GM21528 (cell line): Measurements from ENCODE around the gene SUGP1.

ENCODE experiments used
- ATAC-seq: cut with Tn5 transposase; IDR thresholded peaks from one replicate; pipeline ENCODE4 v1.9.1; 2021; ENCODE audit warnings: mild to moderate bottlenecking, moderate library complexity; ENCODE audit not compliant: unreplicated experiment, low FRiP score

Gene SUGP1

DNA sequence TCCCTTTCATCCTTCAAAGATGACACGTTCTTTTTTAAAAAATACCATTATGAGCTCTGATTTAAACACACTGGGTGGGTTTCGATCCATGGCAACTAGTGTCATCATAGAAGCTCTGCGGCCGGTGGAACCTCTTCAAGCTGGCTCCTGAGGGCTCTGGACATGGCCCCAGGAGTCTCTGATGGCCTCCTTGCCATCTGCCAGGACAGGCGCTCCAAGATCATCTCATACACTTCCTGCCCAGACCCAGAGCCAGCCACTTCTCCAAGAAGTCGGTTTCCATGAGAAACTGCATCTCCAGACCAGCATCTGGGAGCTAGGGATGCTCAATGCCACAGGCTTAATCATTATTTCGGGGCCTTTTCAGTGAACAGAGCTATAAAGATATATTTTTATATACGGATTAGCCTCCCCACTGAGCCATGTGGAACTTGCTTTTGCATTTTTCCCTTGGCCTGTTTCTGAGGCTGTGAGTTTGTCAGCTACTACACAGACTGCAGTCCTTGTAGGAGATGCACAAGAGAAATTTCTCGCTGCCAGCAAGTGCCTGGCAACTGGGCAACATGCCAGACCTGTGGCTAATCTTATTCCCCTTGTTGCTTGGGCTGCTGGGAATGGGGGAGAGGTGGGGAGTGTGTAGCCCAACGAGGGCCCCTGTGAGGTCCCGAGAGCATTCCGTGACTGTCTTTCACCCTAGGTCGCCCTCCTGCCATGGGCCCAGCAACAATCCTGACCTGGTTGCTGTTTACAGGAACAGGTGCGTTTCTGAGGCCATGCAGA is 15.9 kb downstream of the SUGP1 start:
- no peak for ATAC-seq

DNA sequence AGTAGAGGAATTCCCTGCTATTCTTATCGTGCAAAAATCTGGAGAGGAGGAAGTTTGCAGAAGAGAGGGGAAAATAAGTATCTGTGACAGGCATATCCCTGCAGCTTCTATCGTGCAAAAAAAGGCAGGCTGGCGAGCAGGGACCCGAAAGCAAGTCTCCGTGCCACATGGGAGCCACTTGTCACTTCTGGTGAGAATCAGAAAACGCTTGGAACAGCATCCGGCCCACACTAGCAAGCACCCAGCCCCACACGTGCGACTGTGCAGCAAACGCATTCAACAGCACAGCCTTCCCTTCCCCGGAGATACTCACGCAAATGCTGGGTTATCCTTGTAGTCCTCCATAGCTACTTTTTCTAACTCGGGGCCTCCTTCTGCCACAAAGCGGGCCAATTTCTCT is 16.9 kb downstream of the SUGP1 start:
- no peak for ATAC-seq

DNA sequence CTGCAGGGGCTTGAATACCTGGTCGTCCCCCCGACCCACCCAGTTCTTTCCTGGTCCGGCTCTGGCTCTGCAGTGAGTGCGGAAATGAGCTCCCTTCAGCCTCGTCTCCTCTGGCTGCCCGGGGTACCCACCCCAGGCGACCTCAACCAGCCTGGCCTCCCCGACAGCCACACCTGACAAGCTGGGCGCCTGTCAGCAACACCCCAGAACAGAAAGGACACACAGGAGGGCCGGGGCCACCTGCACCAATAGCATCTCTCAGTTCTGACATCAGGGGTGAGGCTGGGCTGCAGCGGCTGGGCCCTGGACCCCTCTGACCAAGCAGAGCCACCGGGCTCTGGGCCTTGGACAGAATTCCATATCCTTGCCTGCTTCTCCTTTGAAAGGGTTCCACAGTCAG is 19.7 kb downstream of the SUGP1 start:
- no peak for ATAC-seq

DNA sequence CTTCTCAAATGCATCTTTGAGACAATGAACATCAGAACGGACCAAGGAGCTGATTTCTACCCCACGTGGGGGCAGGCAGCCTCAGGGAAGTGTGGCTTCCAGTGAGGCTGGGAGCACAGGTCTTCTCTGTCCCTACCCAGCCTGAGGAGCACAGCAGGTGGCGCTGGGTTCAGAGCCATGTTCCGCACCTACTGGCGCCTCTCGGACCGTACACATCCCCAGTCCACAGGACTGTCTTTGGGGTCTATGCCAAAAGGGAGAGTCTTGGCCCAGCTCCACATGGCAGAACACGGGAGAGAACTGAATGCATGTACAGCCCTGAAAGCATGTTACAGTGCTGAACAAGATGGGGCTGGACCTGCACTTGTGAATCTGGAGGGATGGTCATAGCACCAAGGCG is 22.6 kb downstream of the SUGP1 start:
- no peak for ATAC-seq

DNA sequence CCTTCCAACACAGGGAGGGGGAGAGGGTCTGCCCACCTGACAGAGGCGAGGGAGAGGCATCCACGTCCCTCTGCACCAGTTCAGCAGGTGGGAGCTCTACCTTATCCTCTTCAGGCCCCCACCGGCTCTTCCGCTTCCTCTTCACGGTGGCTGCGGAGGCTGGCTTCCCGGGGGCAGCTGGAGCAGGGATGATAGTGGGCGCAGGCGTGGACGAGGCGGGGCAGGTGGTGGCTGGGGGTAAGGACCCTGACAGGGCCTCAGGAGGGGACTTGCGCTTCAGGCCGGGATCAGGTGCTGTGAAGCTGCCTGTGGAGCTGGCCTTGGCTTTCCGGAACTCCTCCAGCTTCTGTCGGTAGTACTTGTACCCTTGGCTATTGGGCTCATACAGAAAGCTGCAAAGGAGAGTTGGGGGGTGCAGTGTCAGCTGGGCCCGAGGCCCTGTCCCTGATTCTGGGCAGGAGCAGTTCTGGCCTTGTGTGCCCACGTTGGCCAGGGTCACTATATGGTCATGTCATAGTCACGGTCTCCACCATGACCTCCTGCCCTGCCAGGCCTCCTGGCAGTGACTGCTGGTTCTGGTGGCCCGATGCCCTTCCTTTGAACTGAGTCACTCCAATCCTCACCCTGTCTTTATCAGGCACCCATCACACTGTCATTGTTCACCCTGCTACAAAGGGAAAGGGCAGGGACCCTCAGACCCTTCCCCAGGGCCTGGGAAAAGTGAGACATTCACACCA is 23.2 kb downstream of the SUGP1 start:
- no peak for ATAC-seq

DNA sequence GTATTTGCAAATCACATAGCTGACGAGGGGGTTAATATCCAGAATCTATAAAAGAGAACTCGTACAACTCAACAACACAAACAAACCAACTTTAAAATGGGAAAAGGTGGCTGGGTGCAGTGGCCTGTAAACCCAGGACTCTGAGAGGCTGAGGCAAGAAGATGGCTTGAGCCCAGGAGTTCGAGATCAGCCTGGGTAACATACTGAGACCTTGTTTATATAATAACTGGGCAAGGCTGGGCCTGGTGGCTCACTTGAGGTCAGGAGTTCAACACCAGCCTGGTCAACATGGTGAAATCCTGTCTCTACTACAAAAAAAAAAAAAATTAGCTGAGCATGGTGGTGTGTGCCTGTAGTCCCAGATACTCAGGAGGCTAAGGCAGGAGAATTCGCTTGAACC is 25.4 kb downstream of the SUGP1 start:
- ATAC-seq: no peak

DNA sequence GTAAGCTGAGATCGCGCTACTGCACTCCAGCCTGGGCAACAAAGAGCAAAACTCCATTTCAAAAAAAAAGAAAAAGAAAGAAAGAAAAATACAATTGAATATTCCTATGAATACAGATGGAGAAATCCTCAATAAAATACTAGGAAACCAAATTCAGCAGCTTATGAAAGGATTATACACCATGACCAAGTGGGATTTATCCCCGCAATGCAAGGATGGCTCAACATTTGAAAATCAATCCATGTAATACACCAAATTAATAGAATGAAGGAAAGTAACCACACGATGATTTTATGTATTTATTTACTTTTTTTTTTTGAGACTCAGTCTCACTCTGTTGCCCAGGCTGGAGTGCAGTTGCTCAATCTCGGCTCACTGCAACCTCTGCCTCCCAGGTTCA is 27.7 kb downstream of the SUGP1 start:
- ATAC-seq: no peak

DNA sequence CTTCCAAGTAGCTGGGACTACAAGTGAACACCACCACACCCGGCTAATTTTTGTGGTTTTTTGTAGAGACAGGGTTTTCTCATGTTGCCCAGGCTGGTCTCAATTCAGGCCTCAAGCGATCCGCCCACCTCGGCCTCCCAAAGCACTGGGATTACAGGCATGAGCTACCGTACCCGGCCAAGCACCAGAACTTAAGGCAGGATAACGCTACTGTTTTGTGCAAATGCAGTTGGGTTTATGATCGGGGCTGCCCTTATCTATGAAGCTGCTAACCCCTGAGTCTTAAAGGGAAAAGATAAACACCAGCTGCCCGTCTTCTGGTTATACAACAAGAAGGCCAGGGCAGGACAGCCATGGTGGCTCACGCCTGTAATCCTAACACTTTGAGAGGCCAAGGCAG is 34.6 kb downstream of the SUGP1 start:
- no peak for ATAC-seq

DNA sequence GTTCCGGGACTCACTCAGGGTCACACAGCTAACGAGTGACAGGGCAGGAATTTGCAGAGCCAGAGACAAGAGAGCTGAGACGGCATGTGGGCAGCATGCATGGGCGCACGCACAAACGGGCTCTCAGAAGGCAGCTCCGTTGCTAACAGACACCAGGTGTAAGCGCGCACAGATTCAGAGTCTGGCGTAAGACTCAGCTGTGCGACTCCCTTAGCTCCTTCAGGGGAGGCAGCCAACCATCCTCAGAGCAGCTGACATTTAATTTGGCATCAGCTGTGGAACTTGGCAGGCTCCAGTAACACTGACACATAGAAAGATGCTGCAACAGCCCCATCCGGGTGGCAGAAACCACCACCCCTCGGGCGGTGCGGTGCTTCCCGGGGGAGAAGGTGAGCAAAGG is 39.7 kb downstream of the SUGP1 start:
- ATAC-seq: no peak

DNA sequence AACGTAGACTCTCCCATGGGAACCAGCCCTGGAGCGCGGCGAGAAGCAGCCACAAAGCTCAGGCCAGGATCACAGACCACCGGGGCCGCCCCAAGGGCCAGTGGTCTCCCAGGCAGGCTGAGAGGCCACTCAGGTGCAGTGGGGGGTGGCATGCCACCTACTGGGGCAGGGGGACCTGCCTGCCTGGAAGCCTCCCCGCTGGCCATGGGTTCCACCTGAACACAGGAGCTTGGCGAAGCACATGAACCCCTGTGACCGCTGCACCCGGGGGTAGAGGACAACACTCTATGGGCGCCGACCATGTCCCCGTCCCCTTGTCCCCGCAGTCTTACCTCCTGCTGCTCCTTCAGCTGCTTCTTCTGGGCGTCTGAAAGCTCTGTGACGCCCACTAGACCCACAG is 40.5 kb downstream of the SUGP1 start:
- no peak for ATAC-seq

DNA sequence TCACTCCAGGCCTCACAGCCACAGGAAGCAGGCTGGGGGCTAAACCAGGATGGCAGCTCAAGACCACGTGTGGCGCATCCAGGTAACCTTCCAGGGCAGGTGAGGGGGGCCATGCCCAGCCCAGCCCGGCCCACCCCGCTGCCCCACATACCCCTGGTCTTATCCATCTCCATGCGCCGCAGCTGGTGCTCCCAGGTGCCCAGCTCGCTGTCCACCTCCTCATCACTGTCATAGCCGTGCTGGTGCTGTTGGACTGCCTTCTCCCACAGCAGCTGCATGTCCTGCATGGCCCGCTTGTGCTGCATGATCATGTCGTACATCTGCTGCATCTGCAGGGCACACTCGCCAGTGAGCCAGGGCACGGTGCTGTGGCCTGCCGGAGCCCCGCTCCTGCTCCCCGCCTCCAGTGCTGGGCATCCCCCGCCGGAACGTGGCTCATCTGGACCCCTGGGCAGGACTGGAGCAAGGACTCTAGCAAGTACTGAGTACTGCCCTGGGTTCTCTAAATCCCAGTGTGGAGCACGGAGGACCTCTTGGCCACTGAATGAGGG is 41.2 kb downstream of the SUGP1 start:
- no peak for ATAC-seq

DNA sequence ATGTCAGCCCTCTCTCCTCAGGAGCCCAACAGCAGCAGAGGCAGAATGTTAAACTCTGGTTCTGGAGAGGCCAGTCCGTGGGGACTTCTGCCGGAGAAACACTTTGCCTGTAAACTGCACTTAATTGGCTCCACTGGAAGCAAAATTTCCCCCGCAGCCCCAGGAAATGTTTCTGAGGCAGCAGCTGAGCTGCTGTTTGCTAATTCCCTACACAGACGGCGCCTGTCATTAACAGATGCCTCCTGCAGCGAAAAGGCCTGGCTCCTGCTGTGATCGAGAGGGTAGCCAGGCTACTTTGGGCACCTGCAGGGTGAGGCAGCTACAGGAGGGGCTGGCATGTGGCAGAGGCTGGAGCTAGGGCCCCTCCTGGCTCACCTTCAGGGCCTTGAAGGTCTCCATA is 42.0 kb downstream of the SUGP1 start:
- ATAC-seq: no peak

DNA sequence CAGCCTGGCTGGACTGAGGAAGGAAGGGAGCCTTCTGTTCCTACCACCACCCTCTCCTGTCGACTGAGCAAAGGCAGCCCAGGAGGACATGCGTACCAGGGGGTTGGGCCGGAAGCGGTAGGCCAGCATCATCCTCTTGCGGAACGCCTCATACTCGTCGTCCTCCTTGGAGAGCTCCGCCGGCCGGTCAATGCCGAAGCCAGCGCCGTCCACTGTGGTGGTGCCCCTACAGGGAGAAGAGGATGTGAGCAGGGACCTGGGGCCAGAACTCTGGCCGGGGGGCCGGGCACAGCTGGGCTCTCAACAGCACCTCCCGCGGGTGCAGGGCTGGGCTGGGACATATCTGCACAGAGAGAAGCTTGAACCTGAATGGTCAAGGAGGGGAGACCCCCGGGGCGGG is 43.5 kb downstream of the SUGP1 start:
- no peak for ATAC-seq

DNA sequence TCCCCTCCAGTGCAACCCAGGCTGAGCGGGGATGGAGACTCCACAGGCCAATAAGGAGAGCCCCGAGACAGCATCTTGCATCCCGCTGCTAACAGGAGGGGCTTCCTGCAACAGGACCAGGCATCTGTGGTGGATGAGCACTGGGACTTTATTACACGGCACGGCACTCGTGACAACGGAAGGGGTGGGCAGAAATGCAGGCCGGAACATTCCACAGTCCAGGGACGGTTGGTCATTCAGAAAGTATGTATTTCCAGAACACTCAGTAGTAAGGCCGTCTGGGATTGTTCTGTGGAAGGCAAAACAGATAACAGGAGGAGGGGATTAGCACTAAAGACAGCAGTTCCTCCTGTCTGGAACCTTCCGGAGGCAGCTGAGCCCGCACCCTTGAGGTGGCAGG is 43.9 kb downstream of the SUGP1 start:
- no peak for ATAC-seq

DNA sequence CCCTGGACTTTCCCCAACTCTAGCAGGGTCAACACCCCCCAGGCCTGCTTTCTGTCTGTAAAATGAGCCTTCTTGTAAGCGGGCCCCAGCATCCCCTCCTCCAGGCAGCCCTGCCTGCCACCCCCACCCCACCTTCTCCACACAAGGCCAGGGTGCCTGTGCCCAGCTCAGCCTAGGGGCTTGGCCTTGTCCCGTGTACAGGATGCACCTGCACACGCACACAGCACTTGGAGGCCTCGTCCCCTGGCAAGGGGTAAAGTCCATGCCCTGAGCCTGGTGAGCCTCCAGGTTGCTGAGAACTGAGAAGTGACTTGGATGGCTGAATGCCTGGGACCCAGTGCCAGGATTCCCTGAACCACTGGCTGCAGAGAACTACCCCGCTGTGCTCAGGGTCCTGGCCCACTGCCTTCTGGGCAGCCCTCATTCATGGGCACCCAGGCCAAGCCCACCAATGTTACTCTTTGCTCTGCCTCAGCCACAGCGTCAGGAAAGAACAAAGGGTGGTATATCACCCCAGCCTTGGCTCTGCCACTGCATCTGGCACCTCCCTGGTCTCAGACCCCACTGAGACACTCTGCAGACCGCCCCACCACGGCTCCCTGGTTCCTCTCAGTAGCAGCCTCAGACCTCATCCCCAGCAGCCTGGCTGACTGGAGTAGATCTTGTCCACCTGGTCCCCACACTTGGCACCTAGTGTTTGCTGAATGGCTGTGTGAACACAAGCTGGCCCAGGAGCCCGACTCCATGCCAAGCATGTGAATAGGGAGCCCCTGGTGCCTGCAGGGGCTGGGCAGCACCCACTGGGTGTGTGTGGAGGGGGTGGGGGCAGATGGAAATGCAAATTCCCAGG is 45.4 kb downstream of the SUGP1 start:
- no peak for ATAC-seq

DNA sequence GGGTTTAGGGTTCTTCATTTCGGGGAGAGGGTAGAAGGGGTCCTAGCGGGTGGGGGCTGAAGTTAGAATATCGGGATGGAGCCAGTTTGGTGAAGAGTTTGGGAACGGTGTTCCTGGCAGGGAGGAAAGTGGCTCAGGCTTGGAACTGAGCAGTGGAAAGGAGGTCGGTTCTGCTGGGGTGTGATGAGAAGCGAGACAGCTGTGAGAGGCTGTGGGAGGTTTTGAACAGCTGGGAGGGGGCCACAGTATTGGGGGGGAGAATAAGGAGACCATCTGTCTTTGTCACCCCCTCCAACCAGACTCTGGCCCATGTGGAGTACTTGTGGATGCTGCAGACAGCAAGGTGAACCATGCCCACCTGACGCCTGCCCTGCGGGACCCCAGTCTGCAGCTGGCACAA is 46.2 kb downstream of the SUGP1 start:
- ATAC-seq: no peak

DNA sequence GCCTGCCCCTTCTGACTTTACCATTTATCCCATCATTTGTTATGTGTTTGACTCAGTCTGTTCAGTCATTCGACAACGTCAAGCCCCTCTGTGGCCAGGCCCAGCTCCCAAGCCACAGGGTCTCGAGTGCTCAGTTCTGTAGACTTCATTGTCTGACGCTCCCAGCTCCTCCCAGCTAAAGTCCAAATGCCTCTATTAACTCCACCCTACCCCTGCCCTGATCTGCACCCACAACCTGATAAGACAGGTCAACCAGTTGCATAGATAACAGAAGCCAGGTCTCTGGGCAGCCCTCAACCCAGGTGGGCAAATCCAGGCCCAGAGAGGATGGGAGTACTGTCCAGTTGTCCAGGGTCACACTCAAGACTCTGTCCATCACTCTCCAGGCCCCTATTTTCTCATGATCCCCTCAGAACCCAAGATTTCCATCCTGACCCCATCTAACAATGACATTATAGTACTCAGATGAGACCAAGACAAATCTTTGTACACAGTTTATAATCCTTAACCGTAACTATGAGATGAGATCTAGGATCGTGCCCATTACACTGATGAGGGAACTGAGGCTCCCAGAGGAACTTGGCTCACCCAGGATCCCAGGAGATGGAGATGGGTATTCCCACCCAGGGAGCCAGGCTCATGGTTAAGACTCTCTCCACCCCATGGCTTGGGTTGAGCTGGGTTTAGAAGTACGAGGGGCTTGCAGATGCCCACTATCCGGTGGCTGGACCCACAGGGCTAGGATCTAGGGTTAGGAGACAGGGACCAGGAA is 48.3 kb downstream of the SUGP1 start:
- no peak for ATAC-seq

DNA sequence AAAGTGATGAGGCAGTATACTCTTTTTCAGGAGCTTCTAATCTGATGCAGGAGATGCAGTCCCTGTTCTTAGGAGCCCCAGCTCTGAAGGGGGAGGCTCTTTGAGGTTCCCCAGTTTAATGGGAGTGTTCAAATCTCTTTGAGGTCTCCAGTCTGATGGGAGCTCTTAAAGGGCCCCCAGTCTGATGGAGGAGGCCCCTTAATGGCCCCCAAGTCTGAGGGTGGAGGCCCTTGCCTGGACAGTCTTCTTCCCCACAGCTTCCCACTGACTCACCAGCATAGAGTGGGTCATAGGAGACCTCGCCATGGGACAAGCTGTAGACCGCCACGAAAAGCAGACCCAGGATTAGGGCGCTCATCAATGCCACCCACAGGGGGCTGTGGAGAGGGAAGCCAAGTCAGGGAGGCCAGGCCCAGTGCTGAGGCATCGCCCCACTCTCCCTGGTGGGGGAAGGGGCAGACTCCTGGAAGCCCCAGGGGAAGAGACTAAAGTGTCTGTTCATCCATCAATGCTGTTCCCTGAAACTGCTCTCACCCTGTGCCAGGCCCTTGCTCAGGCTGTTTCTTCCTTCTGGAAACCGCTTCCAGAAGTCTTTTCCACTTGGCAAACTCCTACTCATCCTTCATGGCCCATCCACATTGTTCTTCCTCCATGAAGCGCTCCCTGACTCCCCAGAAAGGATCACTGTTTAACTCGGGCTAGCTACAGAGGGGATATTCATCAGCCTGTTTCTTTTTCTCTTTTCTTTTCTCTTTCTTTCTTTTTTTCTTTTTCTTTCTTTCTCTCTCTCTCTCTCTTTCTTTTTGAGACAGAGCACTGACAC is 49.3 kb downstream of the SUGP1 start:
- ATAC-seq: no peak

DNA sequence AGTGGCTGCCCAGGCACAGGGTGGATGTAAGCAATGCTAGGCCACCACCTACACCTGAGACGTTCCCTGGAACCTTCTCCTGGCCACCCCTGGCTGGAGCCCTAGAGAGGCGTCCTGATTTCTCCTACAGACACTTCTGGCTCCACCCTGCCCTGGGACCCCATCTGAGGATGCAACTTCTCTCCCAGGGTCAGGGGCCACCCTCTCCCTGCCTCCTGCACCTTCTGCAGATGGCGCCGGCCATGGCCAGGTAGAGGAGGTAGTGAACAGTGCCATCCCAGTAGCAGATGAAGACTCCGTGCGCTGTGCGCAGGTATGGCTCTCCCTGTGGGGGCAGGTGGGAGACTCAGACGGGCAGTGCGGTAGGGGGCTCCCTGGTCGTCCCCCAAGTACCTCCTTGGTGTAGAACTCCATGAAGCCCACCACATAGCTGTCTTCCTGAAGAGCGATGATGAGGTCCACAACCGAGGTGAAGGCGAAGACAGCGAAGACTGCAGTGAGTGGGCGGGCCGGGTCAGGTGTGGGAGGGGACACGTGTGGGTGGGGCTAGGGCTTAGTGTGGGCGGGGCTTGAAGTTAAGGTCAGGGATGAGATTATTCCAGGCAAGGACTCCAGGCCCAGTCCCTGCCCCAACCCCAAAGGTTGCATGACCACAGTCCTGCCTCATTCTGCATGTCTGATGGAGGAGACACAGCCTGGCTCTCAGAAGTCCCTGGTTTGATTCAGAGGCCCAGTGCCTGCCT is 50.2 kb downstream of the SUGP1 start:
- no peak for ATAC-seq
